Measurements from ENCODE around the gene NPSR1.

- TF ChIP-seq, protein P1, sequence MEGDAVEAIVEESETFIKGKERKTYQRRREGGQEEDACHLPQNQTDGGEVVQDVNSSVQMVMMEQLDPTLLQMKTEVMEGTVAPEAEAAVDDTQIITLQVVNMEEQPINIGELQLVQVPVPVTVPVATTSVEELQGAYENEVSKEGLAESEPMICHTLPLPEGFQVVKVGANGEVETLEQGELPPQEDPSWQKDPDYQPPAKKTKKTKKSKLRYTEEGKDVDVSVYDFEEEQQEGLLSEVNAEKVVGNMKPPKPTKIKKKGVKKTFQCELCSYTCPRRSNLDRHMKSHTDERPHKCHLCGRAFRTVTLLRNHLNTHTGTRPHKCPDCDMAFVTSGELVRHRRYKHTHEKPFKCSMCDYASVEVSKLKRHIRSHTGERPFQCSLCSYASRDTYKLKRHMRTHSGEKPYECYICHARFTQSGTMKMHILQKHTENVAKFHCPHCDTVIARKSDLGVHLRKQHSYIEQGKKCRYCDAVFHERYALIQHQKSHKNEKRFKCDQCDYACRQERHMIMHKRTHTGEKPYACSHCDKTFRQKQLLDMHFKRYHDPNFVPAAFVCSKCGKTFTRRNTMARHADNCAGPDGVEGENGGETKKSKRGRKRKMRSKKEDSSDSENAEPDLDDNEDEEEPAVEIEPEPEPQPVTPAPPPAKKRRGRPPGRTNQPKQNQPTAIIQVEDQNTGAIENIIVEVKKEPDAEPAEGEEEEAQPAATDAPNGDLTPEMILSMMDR (IDR thresholded peaks at IDR 0.05) = no peak
- TF ChIP-seq EP300 (IDR thresholded peaks at IDR 0.05) = no peak
- TF ChIP-seq POLR2A (IDR thresholded peaks at IDR 0.05) = no peak
- TF ChIP-seq POLR2AphosphoS5 (IDR thresholded peaks at IDR 0.05) = no peak
Measured at GRCh38 chr7:34723866-34724490, 66.0 kb downstream of the NPSR1 start.

Measured in sigmoid colon (tissue), 4 donors.